Testis (tissue), 5 donors: Measurements from ENCODE around the gene ZNF862. TPM values are rescaled to one million over a fixed set of nuclear protein-coding genes. Genes with fewer than 3 reads are reported as not detected.

Source experiments
- DNase-seq: peaks from one replicate; pipeline ENCODE4 v3.0.0-alpha.2; 2019
- H3K27ac ChIP-seq, 2 donors: fragments of 200-600 bp; sonication (generic); one replicate each; pipeline ENCODE4 v1.5.1; 2019
- H3K27me3 ChIP-seq: fragments of 200-600 bp; sonication (generic); one replicate; pipeline ENCODE4 v1.5.1; 2019
- H3K36me3 ChIP-seq: fragments of 200-600 bp; sonication (generic); one replicate; pipeline ENCODE4 v1.5.1; 2017; ENCODE audit warnings: low read depth; ENCODE audit errors: missing control alignments
- H3K4me1 ChIP-seq: fragments of 200-600 bp; sonication (generic); one replicate; pipeline ENCODE4 v1.5.1; 2019
- H3K4me3 ChIP-seq, 2 donors: fragments of 200-600 bp; sonication (generic); one replicate each; pipeline ENCODE4 v1.5.1; 2017 to 2019
- H3K9me3 ChIP-seq: fragments of 200-600 bp; sonication (generic); one replicate; pipeline ENCODE4 v1.5.1; 2017
- POLR2A ChIP-seq: fragments of 450-650 bp; IDR thresholded peaks from one replicate; pipeline ENCODE4 v1.6.1; 2017; ENCODE audit warnings: antibody characterized with exemption, mild to moderate bottlenecking, moderate library complexity
- WGBS, 2 donors: methylation state at CpG; one replicate each; pipeline ENCODE4 v1.1.5; 2018; 5-methylcytosine and 5-hydroxymethylcytosine counted together
- intact Hi-C: fragments of 100-400 bp; cut with DNase I; formaldehyde crosslinking; loops from one replicate; pipeline ENCODE4 v1.15.1; 2023; ENCODE audit warnings: low total_unique reads
- long read RNA-seq, 2 donors: transcript quantifications; one replicate each; lab custom pipeline, GENCODE V29; 2026
- polyA plus RNA-seq: library from polyadenylated mRNA; stranded (reverse); fragments of 350-450 nt; fragmentation: Illumina TruSeq; extraction: RNeasy Lipid Tissue Mini Kit (QIAGEN cat#74804); gene quantifications from one replicate; pipeline ENCODE4 v1.2.3, GENCODE V29; 2014; ENCODE audit warnings: low read depth, low replicate concordance; ENCODE audit not compliant: insufficient read depth
- total RNA-seq, 2 donors: library from RNA; depleted of rRNA; stranded (reverse); fragments of >200 nt; gene quantifications; one replicate each; pipeline ENCODE4 v1.2.3, GENCODE V29; 2016
- TF ChIP-seq, protein P1 (sequence below), 3 experiments: fragments of 450-650 bp in 2 of 3; fragments of 200-600 bp in 1 of 3; sonication (generic) in 1 of 3; IDR thresholded peaks; one replicate each; pipeline ENCODE4 v1.5.1; 2016 to 2019; ENCODE audit warnings: antibody characterized with exemption in 3 of 3, mild to moderate bottlenecking in 2 of 3, moderate library complexity in 1 of 3

ZNF862 gene
- total RNA-seq (10 to 100 TPM; 21.6 to 24.5 TPM), polyA plus RNA-seq (12.8 TPM)
- long read RNA-seq, donor 1, full-length matches to known transcripts: 1 of 1 reads
- long read RNA-seq, donor 1, partial matches to known transcripts: 0 of 1 reads
- long read RNA-seq, donor 1, other reads (novel, unspliced or antisense): 0 of 1 reads
- long read RNA-seq, donor 2: 0 reads

- intact Hi-C loops: no loop called here
- Histone ChIP-seq H3K27ac (peak within 1 kb of the TSS; percentile 77 to 93), H3K27me3 (no peaks in the 10 kb centered on the region), H3K4me3 (peak within 1 kb of the TSS; percentile 87 to 97), H3K9me3 (no peaks in the 10 kb centered on the region), H3K36me3 (no peaks in the 10 kb centered on the region), H3K4me1 (no peaks in the 10 kb centered on the region)
- peak; percentile 99 for DNase-seq
- TF ChIP-seq, protein P1, sequence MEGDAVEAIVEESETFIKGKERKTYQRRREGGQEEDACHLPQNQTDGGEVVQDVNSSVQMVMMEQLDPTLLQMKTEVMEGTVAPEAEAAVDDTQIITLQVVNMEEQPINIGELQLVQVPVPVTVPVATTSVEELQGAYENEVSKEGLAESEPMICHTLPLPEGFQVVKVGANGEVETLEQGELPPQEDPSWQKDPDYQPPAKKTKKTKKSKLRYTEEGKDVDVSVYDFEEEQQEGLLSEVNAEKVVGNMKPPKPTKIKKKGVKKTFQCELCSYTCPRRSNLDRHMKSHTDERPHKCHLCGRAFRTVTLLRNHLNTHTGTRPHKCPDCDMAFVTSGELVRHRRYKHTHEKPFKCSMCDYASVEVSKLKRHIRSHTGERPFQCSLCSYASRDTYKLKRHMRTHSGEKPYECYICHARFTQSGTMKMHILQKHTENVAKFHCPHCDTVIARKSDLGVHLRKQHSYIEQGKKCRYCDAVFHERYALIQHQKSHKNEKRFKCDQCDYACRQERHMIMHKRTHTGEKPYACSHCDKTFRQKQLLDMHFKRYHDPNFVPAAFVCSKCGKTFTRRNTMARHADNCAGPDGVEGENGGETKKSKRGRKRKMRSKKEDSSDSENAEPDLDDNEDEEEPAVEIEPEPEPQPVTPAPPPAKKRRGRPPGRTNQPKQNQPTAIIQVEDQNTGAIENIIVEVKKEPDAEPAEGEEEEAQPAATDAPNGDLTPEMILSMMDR (IDR thresholded peaks at IDR 0.05): no peak
- peak; percentile 71 for TF ChIP-seq POLR2A
- WGBS, 2 donors: 0 to 1% methylated on average over 25 to 77 of the region's 86 CpGs
These were observed at the start of gene ZNF862 for GRCh38 chr7:149838224-149838991. ZNF862 (plus strand) TSS chr7:149838375; CDS start chr7:149838612, 237 bp downstream.

- Histone ChIP-seq H3K4me1 (no peaks in the 10 kb centered on the region), H3K36me3 (no peaks in the 10 kb centered on the region), H3K9me3 (no peaks in the 10 kb centered on the region), H3K27me3 (no peaks in the 10 kb centered on the region), H3K4me3 (no peak overlapping the region), H3K27ac (no peak overlapping the region)
- no peak for TF ChIP-seq POLR2A
- TF ChIP-seq, protein P1 (IDR thresholded peaks at IDR 0.05): no peak
- intact Hi-C loops: no loop called here
- DNase-seq: no peak
- WGBS, 2 donors: 80 to 88% methylated on average over 4 to 18 of the region's 19 CpGs
These were observed 49.1 kb upstream of the ZNF862 start for GRCh38 chr7:149789101-149789500.

- Histone ChIP-seq H3K4me1 (no peaks in the 10 kb centered on the region), H3K27ac (no peak overlapping the region), H3K36me3 (no peaks in the 10 kb centered on the region), H3K9me3 (no peaks in the 10 kb centered on the region), H3K4me3 (peak overlapping the region; percentile 26), H3K27me3 (no peaks in the 10 kb centered on the region)
- peak; percentile 62 for DNase-seq
- intact Hi-C loops: no loop called here
- WGBS, 2 donors: 33 to 39% methylated on average over 5 to 38 of the region's 56 CpGs
- TF ChIP-seq POLR2A: no peak
- TF ChIP-seq, protein P1 (IDR thresholded peaks at IDR 0.05): peak in 2 of 3 experiments; percentile 33 to 50
These were observed 48.0 kb upstream of the ZNF862 start for GRCh38 chr7:149790146-149790548.

- Histone ChIP-seq H3K4me1 (no peaks in the 10 kb centered on the region), H3K27me3 (no peaks in the 10 kb centered on the region), H3K27ac (no peak overlapping the region), H3K36me3 (no peaks in the 10 kb centered on the region), H3K4me3 (no peak overlapping the region), H3K9me3 (no peaks in the 10 kb centered on the region)
- TF ChIP-seq, protein P1 (IDR thresholded peaks at IDR 0.05): no peak
- TF ChIP-seq POLR2A: no peak
- WGBS, 2 donors: 73 to 86% methylated on average over 10 to 14 of the region's 14 CpGs
- intact Hi-C loops: no loop called here
- DNase-seq: no peak
These were observed 47.3 kb upstream of the ZNF862 start for GRCh38 chr7:149790754-149791360.
